Kidney epithelial cell (primary cell): ENCODE measurements around the gene TMEM151A. TPM values are rescaled to one million over a fixed set of nuclear protein-coding genes. Genes with fewer than 3 reads are reported as not detected.
"Not testable (repeated sequence)": the region's sequence is repeated elsewhere in the genome, so short reads cannot be mapped to it uniquely, and the experiment has no call there.

Source experiments
- DNase-seq: peaks from one replicate; pipeline ENCODE4 v3.0.0-alpha.2; 2010; ENCODE audit warnings: low read depth
- H3K27me3 ChIP-seq: 2 replicates; pipeline ENCODE4 v1.6.0; 2011; ENCODE audit warnings: low read length; ENCODE audit not compliant: control insufficient read depth, insufficient read depth
- H3K36me3 ChIP-seq: 2 replicates; pipeline ENCODE4 v1.5.1; 2011; ENCODE audit warnings: low read length; ENCODE audit not compliant: control insufficient read depth, insufficient read depth
- H3K4me3 ChIP-seq: 2 replicates; pipeline ENCODE4 v1.5.1; 2011; ENCODE audit warnings: low read depth, mild to moderate bottlenecking, control low read depth, low read length
- CTCF ChIP-seq: IDR thresholded peaks from 2 replicates; pipeline ENCODE4 v1.5.1; 2011; ENCODE audit warnings: mild to moderate bottlenecking, moderate library complexity, low read length, control low read depth, inconsistent platforms; ENCODE audit not compliant: insufficient read depth, poor library complexity, severe bottlenecking
- total RNA-seq: library from RNA; depleted of rRNA; stranded (reverse); fragments of >200 nt; gene quantifications from 2 replicates; pipeline ENCODE4 v1.2.3, GENCODE V29; 2015

Gene TMEM151A
- total RNA-seq, 1 donor from 2014 or later: 0.08 TPM

- no peaks in the 10 kb centered on the region for H3K27me3 ChIP-seq
- no peak for DNase-seq
- no peak overlapping the region for H3K4me3 ChIP-seq
- TF ChIP-seq CTCF: no peak
- no peaks in the 10 kb centered on the region for H3K36me3 ChIP-seq
Observed at GRCh38 chr11:66248903-66249302, 42.8 kb upstream of the TMEM151A start.

GRCh38 chr11:66251809-66252208 is 39.9 kb upstream of the TMEM151A start:
- no peak for DNase-seq
- H3K36me3 ChIP-seq: no peaks in the 10 kb centered on the region
- H3K4me3 ChIP-seq: no peak overlapping the region
- H3K27me3 ChIP-seq: no peaks in the 10 kb centered on the region
- no peak for TF ChIP-seq CTCF

GRCh38 chr11:66253081-66253480 is 38.6 kb upstream of the TMEM151A start:
- not testable (repeated sequence) for DNase-seq, H3K36me3 ChIP-seq, H3K27me3 ChIP-seq, H3K4me3 ChIP-seq

- Histone ChIP-seq H3K36me3 (no peaks in the 10 kb centered on the region), H3K4me3 (peak overlapping the region; percentile 85), H3K27me3 (no peaks in the 10 kb centered on the region)
- DNase-seq: no peak
- TF ChIP-seq CTCF: no peak
Observed at GRCh38 chr11:66258473-66258893, 33.2 kb upstream of the TMEM151A start.

- DNase-seq: no peak
- Histone ChIP-seq H3K27me3 (no peaks in the 10 kb centered on the region), H3K4me3 (no peak overlapping the region), H3K36me3 (peaks cover 1% of the 10 kb centered on the region)
- no peak for TF ChIP-seq CTCF
Observed at GRCh38 chr11:66259225-66259624, 32.5 kb upstream of the TMEM151A start.

GRCh38 chr11:66259956-66260355 is 31.7 kb upstream of the TMEM151A start:
- Histone ChIP-seq H3K27me3 (no peaks in the 10 kb centered on the region), H3K4me3 (no peak overlapping the region), H3K36me3 (peaks cover 1% of the 10 kb centered on the region)
- TF ChIP-seq CTCF: no peak
- no peak for DNase-seq
